Left lung (tissue), 10 donors: Measurements from ENCODE around the gene SLC22A23. TPM values are rescaled to one million over a fixed set of nuclear protein-coding genes. Genes with fewer than 3 reads are reported as not detected.

Experiments used
- ATAC-seq: fragments of 200-7000 bp; cut with Tn5 transposase; one replicate; pipeline ENCODE4 v1.9.1; 2020; ENCODE audit warnings: moderate library complexity
- DNase-seq, 4 donors: peaks; one replicate each; pipeline ENCODE4 v3.0.0-alpha.2; 2013 to 2020
- H3K27ac ChIP-seq, 2 donors: fragments of 200-600 bp; sonication (generic) in 1 of 2; one replicate each; pipeline versions ENCODE4 v1.5.0 to v1.8.0; 2020 to 2021
- H3K27me3 ChIP-seq, 2 donors: fragments of 200-600 bp; sonication (generic) in 1 of 2; one replicate each; pipeline versions ENCODE4 v1.5.0 to v1.8.0; 2020 to 2021
- H3K36me3 ChIP-seq, 2 donors: fragments of 200-600 bp; sonication (generic) in 1 of 2; one replicate each; pipeline versions ENCODE4 v1.5.0 to v1.8.0; 2020 to 2021
- H3K4me1 ChIP-seq, 2 donors: fragments of 200-600 bp; one replicate each; pipeline ENCODE4 v1.8.0; 2021
- H3K4me3 ChIP-seq, 2 donors: fragments of 200-600 bp; sonication (generic) in 1 of 2; one replicate each; pipeline versions ENCODE4 v1.5.0 to v1.8.0; 2020 to 2021; ENCODE audit warnings: mild to moderate bottlenecking in 1 of 2
- H3K9me3 ChIP-seq, 2 donors: fragments of 200-600 bp; sonication (generic) in 1 of 2; one replicate each; pipeline versions ENCODE4 v1.5.0 to v1.8.0; 2020 to 2021
- CTCF ChIP-seq, 2 donors: fragments of 200-600 bp; sonication (generic) in 1 of 2; IDR thresholded peaks; one replicate each; pipeline versions ENCODE4 v1.5.0 to v1.8.0; 2021; ENCODE audit warnings: antibody characterized with exemption in 2 of 2
- intact Hi-C, 2 donors: fragments of 100-400 bp; cut with DNase I; formaldehyde crosslinking; loops; one replicate each; pipeline versions ENCODE4 v1.11.2 to v1.14.2; 2022
- polyA plus RNA-seq, 6 donors: library from polyadenylated mRNA; unstranded; fragments of 120-200 nt; gene quantifications; one replicate each; pipeline ENCODE4 v1.2.1, GENCODE V29; 2013; ENCODE audit not compliant: insufficient read length in 6 of 6
- total RNA-seq, 2 donors: library from RNA; stranded (reverse); fragmentation: NEBNext Ultra II Directional; extraction: Animal tissue kit (Norgen Biotek cat#: 25700); gene quantifications; one replicate each; pipeline ENCODE4 v1.2.1, GENCODE V29; 2021
- donor health status: DM: no; HTN: yes; CAD: no.
- donor health status: DM: no; HTN: no; CAD: no.

Gene SLC22A23
- total and polyA plus RNA-seq, 8 donors = 19.7 to 31.2 (median 23.9) TPM

GRCh38 chr6:3289664-3290055, 167.2 kb downstream of the SLC22A23 start:
- H3K4me3 ChIP-seq = no peak overlapping the region
- H3K27ac ChIP-seq = no peak overlapping the region
- no peaks in the 10 kb centered on the region for H3K9me3 ChIP-seq
- ATAC-seq (no peak), DNase-seq (no peak)
- H3K36me3 ChIP-seq = peaks cover 0 to 4% of the 10 kb centered on the region in 2 donors
- no peaks in the 10 kb centered on the region for H3K4me1 ChIP-seq
- intact Hi-C loops = loop anchor here in 1 of 2 donors (10.0 kb wide), 1 partner anchor 165 kb away; the partner anchor contains the start of gene SLC22A23
- no peak for TF ChIP-seq CTCF (IDR thresholded peaks at IDR 0.05)
- no peaks in the 10 kb centered on the region for H3K27me3 ChIP-seq

GRCh38 chr6:3288711-3289663, 167.9 kb downstream of the SLC22A23 start:
- intact Hi-C loops = loop anchor here in 1 of 2 donors (10.0 kb wide), 1 partner anchor 166 kb away; the partner anchor contains the start of gene SLC22A23
- H3K27ac ChIP-seq = no peak overlapping the region
- peaks cover 0 to 5% of the 10 kb centered on the region in 2 donors for H3K36me3 ChIP-seq
- H3K4me1 ChIP-seq = no peaks in the 10 kb centered on the region
- DNase-seq (no peak), ATAC-seq (no peak)
- no peak for TF ChIP-seq CTCF (IDR thresholded peaks at IDR 0.05)
- no peaks in the 10 kb centered on the region for H3K9me3 ChIP-seq
- no peak overlapping the region for H3K4me3 ChIP-seq
- H3K27me3 ChIP-seq = no peaks in the 10 kb centered on the region

GRCh38 chr6:3287976-3288707, 168.7 kb downstream of the SLC22A23 start:
- Histone ChIP-seq H3K4me3 (no peak overlapping the region), H3K27ac (no peak overlapping the region), H3K9me3 (no peaks in the 10 kb centered on the region), H3K27me3 (no peaks in the 10 kb centered on the region), H3K36me3 (peaks cover 0 to 11% of the 10 kb centered on the region in 2 donors), H3K4me1 (no peaks in the 10 kb centered on the region)
- ATAC-seq (no peak), DNase-seq (no peak)
- no peak for TF ChIP-seq CTCF (IDR thresholded peaks at IDR 0.05)
- intact Hi-C loops = loop anchor here in 1 of 2 donors (10.0 kb wide), 1 partner anchor 167 kb away; the partner anchor contains the start of gene SLC22A23

GRCh38 chr6:3287308-3287707, 169.5 kb downstream of the SLC22A23 start:
- no peak for TF ChIP-seq CTCF (IDR thresholded peaks at IDR 0.05)
- intact Hi-C loops = loop anchor here in 1 of 2 donors (10.0 kb wide), 1 partner anchor 167 kb away; the partner anchor contains the start of gene SLC22A23
- H3K4me3 ChIP-seq = no peak overlapping the region
- DNase-seq (no peak), ATAC-seq (peak; percentile 26)
- H3K27ac ChIP-seq = no peak overlapping the region
- no peaks in the 10 kb centered on the region for H3K9me3 ChIP-seq
- H3K36me3 ChIP-seq = peaks cover 0 to 7% of the 10 kb centered on the region in 2 donors
- peaks cover 0 to 5% of the 10 kb centered on the region in 2 donors for H3K4me1 ChIP-seq
- H3K27me3 ChIP-seq = no peaks in the 10 kb centered on the region
